ENCODE data around the gene CT45A6.
"Not testable (repeated sequence)": the region's sequence is repeated elsewhere in the genome, so short reads cannot be mapped to it uniquely, and the experiment has no call there.

CT45A6 gene

GRCh38 chrX:135802687-135803086 lies at the start of gene CT45A6:
CT45A6 (minus strand) TSS chrX:135802787; CDS start chrX:135798993, 3,794 bp downstream.
- H3K4me3 ChIP-seq (ENCODE audit: low read depth, low read length) = not testable (repeated sequence)

- not testable (repeated sequence) for H3K4me3 ChIP-seq (ENCODE audit: low read depth, low read length)
Observed at GRCh38 chrX:135837180-135837579, 34.6 kb upstream of the CT45A6 start, which contains the start of gene CT45A7. CT45A7 (minus strand) TSS chrX:135837280; CDS start chrX:135833533, 3,747 bp downstream.

- not testable (repeated sequence) for H3K4me3 ChIP-seq (ENCODE audit: low read depth, low read length)
Observed at GRCh38 chrX:135819912-135820311, 17.3 kb upstream of the CT45A6 start, which contains the start of gene CT45A2. CT45A2 (minus strand) TSS chrX:135820012; CDS start chrX:135816265, 3,747 bp downstream.

GRCh38 chrX:135785403-135785802 lies 17.2 kb downstream of the CT45A6 start, which contains the start of gene CT45A5:
CT45A5 (minus strand) TSS chrX:135785503; CDS start chrX:135781729, 3,774 bp downstream.
- not testable (repeated sequence) for H3K4me3 ChIP-seq (ENCODE audit: low read depth, low read length)

GRCh38 chrX:135768091-135768490 lies 34.5 kb downstream of the CT45A6 start, which contains the start of gene CT45A3:
CT45A3 (minus strand) TSS chrX:135768191; CDS start chrX:135764444, 3,747 bp downstream.
- H3K4me3 ChIP-seq (ENCODE audit: low read depth, low read length) = not testable (repeated sequence)

GRCh38 chrX:135744739-135745138 lies 57.8 kb downstream of the CT45A6 start:
- H3K4me3 ChIP-seq (ENCODE audit: low read depth, low read length) = not testable (repeated sequence)
